ENCODE measurements around the gene CNTNAP2.

The CNTNAP2 gene

GRCh38 chr7:146146831-146147486 lies 30.4 kb downstream of the CNTNAP2 start:
- H3K79me2 ChIP-seq (ENCODE audit: insufficient read depth, low read length): no peaks in the 10 kb centered on the region
- H3K9me3 ChIP-seq (ENCODE audit: insufficient read depth, low read length, severe bottlenecking): no peaks in the 10 kb centered on the region
- no peak overlapping the region for H3K27ac ChIP-seq (ENCODE audit: low read length)
- no peaks in the 10 kb centered on the region for H3K36me3 ChIP-seq (ENCODE audit: insufficient read depth, low read length)
- no peak overlapping the region for H3K4me3 ChIP-seq (ENCODE audit: low read depth in 1 of 2, low read length in 2 of 2)
- no peaks in the 10 kb centered on the region for H4K20me1 ChIP-seq (ENCODE audit: insufficient read depth, low read length)
- ATAC-seq (ENCODE audit: insufficient read depth, low read depth): no peak
- no peaks in the 10 kb centered on the region for H3K27me3 ChIP-seq (ENCODE audit: insufficient read depth, low read length, poor library complexity)
- DNase-seq: no peak
- no peak overlapping the region for H3K4me2 ChIP-seq (ENCODE audit: insufficient read depth, low read length)
- TF ChIP-seq CTCF (IDR thresholded peaks at IDR 0.05; ENCODE audit: borderline replicate concordance, extremely low read depth, low read length, poor library complexity, severe bottlenecking): no peak
- no peak for TF ChIP-seq EZH2 (IDR thresholded peaks at IDR 0.05; ENCODE audit: borderline replicate concordance, low read depth, low read length, severe bottlenecking)
- no peak overlapping the region for H2AFZ ChIP-seq (ENCODE audit: low read depth, low read length)
- no peaks in the 10 kb centered on the region for H3K4me1 ChIP-seq (ENCODE audit: insufficient read depth, low read length)
- H3K9ac ChIP-seq (ENCODE audit: low read depth, low read length): no peak overlapping the region

- ATAC-seq (ENCODE audit: insufficient read depth, low read depth): no peak
- H4K20me1 ChIP-seq (ENCODE audit: insufficient read depth, low read length): no peaks in the 10 kb centered on the region
- H2AFZ ChIP-seq (ENCODE audit: low read depth, low read length): no peak overlapping the region
- no peak for DNase-seq
- H3K4me3 ChIP-seq (ENCODE audit: low read depth in 1 of 2, low read length in 2 of 2): no peak overlapping the region
- no peak overlapping the region for H3K27ac ChIP-seq (ENCODE audit: low read length)
- H3K27me3 ChIP-seq (ENCODE audit: insufficient read depth, low read length, poor library complexity): no peaks in the 10 kb centered on the region
- H3K4me1 ChIP-seq (ENCODE audit: insufficient read depth, low read length): no peaks in the 10 kb centered on the region
- H3K4me2 ChIP-seq (ENCODE audit: insufficient read depth, low read length): no peak overlapping the region
- H3K9ac ChIP-seq (ENCODE audit: low read depth, low read length): no peak overlapping the region
- TF ChIP-seq CTCF (IDR thresholded peaks at IDR 0.05; ENCODE audit: borderline replicate concordance, extremely low read depth, low read length, poor library complexity, severe bottlenecking): no peak
- no peak for TF ChIP-seq EZH2 (IDR thresholded peaks at IDR 0.05; ENCODE audit: borderline replicate concordance, low read depth, low read length, severe bottlenecking)
- H3K36me3 ChIP-seq (ENCODE audit: insufficient read depth, low read length): no peaks in the 10 kb centered on the region
- no peaks in the 10 kb centered on the region for H3K79me2 ChIP-seq (ENCODE audit: insufficient read depth, low read length)
- H3K9me3 ChIP-seq (ENCODE audit: insufficient read depth, low read length, severe bottlenecking): no peaks in the 10 kb centered on the region
Measured at GRCh38 chr7:146150153-146150552, 33.6 kb downstream of the CNTNAP2 start.

GRCh38 chr7:146172112-146172511 lies 55.5 kb downstream of the CNTNAP2 start:
- TF ChIP-seq CTCF (IDR thresholded peaks at IDR 0.05; ENCODE audit: borderline replicate concordance, extremely low read depth, low read length, poor library complexity, severe bottlenecking) (no peak), EZH2 (IDR thresholded peaks at IDR 0.05; ENCODE audit: borderline replicate concordance, low read depth, low read length, severe bottlenecking) (no peak)
- no peak overlapping the region for H2AFZ ChIP-seq (ENCODE audit: low read depth, low read length)
- no peaks in the 10 kb centered on the region for H3K36me3 ChIP-seq (ENCODE audit: insufficient read depth, low read length)
- H3K4me1 ChIP-seq (ENCODE audit: insufficient read depth, low read length): no peaks in the 10 kb centered on the region
- no peak for DNase-seq
- no peaks in the 10 kb centered on the region for H3K27me3 ChIP-seq (ENCODE audit: insufficient read depth, low read length, poor library complexity)
- no peak overlapping the region for H3K9ac ChIP-seq (ENCODE audit: low read depth, low read length)
- H3K27ac ChIP-seq (ENCODE audit: low read length): no peak overlapping the region
- no peaks in the 10 kb centered on the region for H4K20me1 ChIP-seq (ENCODE audit: insufficient read depth, low read length)
- ATAC-seq (ENCODE audit: insufficient read depth, low read depth): no peak
- H3K9me3 ChIP-seq (ENCODE audit: insufficient read depth, low read length, severe bottlenecking): no peaks in the 10 kb centered on the region
- H3K4me3 ChIP-seq (ENCODE audit: low read depth in 1 of 2, low read length in 2 of 2): no peak overlapping the region
- H3K79me2 ChIP-seq (ENCODE audit: insufficient read depth, low read length): no peaks in the 10 kb centered on the region
- H3K4me2 ChIP-seq (ENCODE audit: insufficient read depth, low read length): no peak overlapping the region
